Measurements from ENCODE around the gene RIBC2. TPM values are rescaled to one million over a fixed set of nuclear protein-coding genes. Genes with fewer than 3 reads are reported as not detected.
"Not testable (repeated sequence)": the region's sequence is repeated elsewhere in the genome, so short reads cannot be mapped to it uniquely, and the experiment has no call there.

The RIBC2 gene
- total RNA-seq, 4 donors from 2014 or later, result 0.85 to 47.0 TPM; not detected in 2

GRCh38 chr22:45445031-45445710 is 31.7 kb downstream of the RIBC2 start:
- Histone ChIP-seq H3K36me3 (no peaks in the 10 kb centered on the region), H3K4me1 (no peaks in the 10 kb centered on the region), H3K27ac (no peak overlapping the region), H3K4me3 (no peak overlapping the region), H3K27me3 (no peaks in the 10 kb centered on the region), H3K9me3 (no peaks in the 10 kb centered on the region)
- no peak for TF ChIP-seq POLR2A (IDR thresholded peaks at IDR 0.05)
- no peak for DNase-seq

GRCh38 chr22:45446216-45446615 is 32.7 kb downstream of the RIBC2 start:
- DNase-seq, result no peak

GRCh38 chr22:45447596-45447995 is 34.1 kb downstream of the RIBC2 start:
- H3K4me3 ChIP-seq, H3K9me3 ChIP-seq, H3K36me3 ChIP-seq, H3K4me1 ChIP-seq, DNase-seq, H3K27me3 ChIP-seq, H3K27ac ChIP-seq: not testable (repeated sequence)

More at GRCh38 chr22:45446216-45446615, 32.7 kb downstream of the RIBC2 start:
- Histone ChIP-seq H3K27ac (no peak overlapping the region), H3K27me3 (no peaks in the 10 kb centered on the region), H3K36me3 (no peaks in the 10 kb centered on the region), H3K4me3 (no peak overlapping the region), H3K4me1 (no peaks in the 10 kb centered on the region), H3K9me3 (no peaks in the 10 kb centered on the region)
- no peak for TF ChIP-seq POLR2A (IDR thresholded peaks at IDR 0.05)
- no peak for TF ChIP-seq CTCF (IDR thresholded peaks at IDR 0.05)

GRCh38 chr22:45448431-45448830 is 34.9 kb downstream of the RIBC2 start:
- Histone ChIP-seq H3K4me3 (no peak overlapping the region), H3K36me3 (no peaks in the 10 kb centered on the region), H3K27ac (peak overlapping the region in 1 of 4 donors; percentile 13), H3K27me3 (no peaks in the 10 kb centered on the region), H3K4me1 (no peaks in the 10 kb centered on the region), H3K9me3 (no peaks in the 10 kb centered on the region)
- TF ChIP-seq POLR2A (IDR thresholded peaks at IDR 0.05), result no peak
- no peak for TF ChIP-seq CTCF (IDR thresholded peaks at IDR 0.05)
- DNase-seq, result no peak

GRCh38 chr22:45449442-45449841 is 35.9 kb downstream of the RIBC2 start:
- not testable (repeated sequence) for H3K27me3 ChIP-seq, H3K27ac ChIP-seq, H3K36me3 ChIP-seq, H3K9me3 ChIP-seq, H3K4me1 ChIP-seq, DNase-seq, H3K4me3 ChIP-seq

- no peak for TF ChIP-seq CTCF (IDR thresholded peaks at IDR 0.05)
- TF ChIP-seq POLR2A (IDR thresholded peaks at IDR 0.05), result no peak
- Histone ChIP-seq H3K4me3 (no peak overlapping the region), H3K27me3 (no peaks in the 10 kb centered on the region), H3K9me3 (no peaks in the 10 kb centered on the region), H3K27ac (peak overlapping the region; percentile 36 to 77 (median 50)), H3K36me3 (no peaks in the 10 kb centered on the region), H3K4me1 (no peaks in the 10 kb centered on the region)
- no peak for DNase-seq
These were observed 36.8 kb downstream of the RIBC2 start for GRCh38 chr22:45450101-45450785.

GRCh38 chr22:45450921-45451651 is 37.6 kb downstream of the RIBC2 start:
- Histone ChIP-seq H3K27me3 (no peaks in the 10 kb centered on the region), H3K9me3 (no peaks in the 10 kb centered on the region), H3K4me1 (no peaks in the 10 kb centered on the region), H3K36me3 (no peaks in the 10 kb centered on the region), H3K4me3 (no peak overlapping the region), H3K27ac (peak overlapping the region; percentile 36 to 77 (median 50))
- no peak for TF ChIP-seq CTCF (IDR thresholded peaks at IDR 0.05)
- TF ChIP-seq POLR2A (IDR thresholded peaks at IDR 0.05), result no peak
- DNase-seq, result no peak
